Measurements from ENCODE around the gene TANC1. TPM values are rescaled to one million over a fixed set of nuclear protein-coding genes. Genes with fewer than 3 reads are reported as not detected.

TANC1 gene
- total and polyA plus RNA-seq, 2 experiments from 2014 or later, result 22.1 to 34.8 TPM

DNA sequence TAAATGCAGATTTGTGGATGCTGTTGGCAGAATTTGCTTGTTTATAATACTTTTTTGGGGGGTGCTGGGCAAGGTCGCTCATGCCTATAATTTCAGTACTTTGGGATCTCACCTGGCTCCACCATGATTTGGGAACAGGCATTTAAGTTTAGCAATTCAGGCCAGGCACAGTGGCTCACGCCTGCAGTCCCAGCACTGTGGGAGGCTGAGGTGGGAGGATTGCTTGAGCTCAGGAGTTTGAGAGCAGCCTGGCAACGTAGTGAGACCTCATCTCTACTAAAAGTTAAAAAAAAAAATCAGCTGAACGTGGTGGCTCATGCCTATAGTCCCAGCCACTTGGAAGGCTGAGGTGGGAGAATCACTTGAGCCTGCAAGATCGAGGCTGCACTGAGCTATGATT is 20.7 kb downstream of the TANC1 start:
- Histone ChIP-seq H3K9me3 (ENCODE audit: low read depth) (no peaks in the 10 kb centered on the region), H3K4me3 (no peak overlapping the region), H3K4me1 (ENCODE audit: low read depth) (peaks cover 22% of the 10 kb centered on the region), H3K27ac (no peak overlapping the region), H3K36me3 (no peaks in the 10 kb centered on the region), H3K27me3 (no peaks in the 10 kb centered on the region)
- TF ChIP-seq, protein P1, sequence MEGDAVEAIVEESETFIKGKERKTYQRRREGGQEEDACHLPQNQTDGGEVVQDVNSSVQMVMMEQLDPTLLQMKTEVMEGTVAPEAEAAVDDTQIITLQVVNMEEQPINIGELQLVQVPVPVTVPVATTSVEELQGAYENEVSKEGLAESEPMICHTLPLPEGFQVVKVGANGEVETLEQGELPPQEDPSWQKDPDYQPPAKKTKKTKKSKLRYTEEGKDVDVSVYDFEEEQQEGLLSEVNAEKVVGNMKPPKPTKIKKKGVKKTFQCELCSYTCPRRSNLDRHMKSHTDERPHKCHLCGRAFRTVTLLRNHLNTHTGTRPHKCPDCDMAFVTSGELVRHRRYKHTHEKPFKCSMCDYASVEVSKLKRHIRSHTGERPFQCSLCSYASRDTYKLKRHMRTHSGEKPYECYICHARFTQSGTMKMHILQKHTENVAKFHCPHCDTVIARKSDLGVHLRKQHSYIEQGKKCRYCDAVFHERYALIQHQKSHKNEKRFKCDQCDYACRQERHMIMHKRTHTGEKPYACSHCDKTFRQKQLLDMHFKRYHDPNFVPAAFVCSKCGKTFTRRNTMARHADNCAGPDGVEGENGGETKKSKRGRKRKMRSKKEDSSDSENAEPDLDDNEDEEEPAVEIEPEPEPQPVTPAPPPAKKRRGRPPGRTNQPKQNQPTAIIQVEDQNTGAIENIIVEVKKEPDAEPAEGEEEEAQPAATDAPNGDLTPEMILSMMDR (IDR thresholded peaks at IDR 0.05; ENCODE audit: low read depth, low read length), result no peak
- DNase-seq (ENCODE audit: low read depth in 1 of 2, low spot score in 1 of 2), result no peak

DNA sequence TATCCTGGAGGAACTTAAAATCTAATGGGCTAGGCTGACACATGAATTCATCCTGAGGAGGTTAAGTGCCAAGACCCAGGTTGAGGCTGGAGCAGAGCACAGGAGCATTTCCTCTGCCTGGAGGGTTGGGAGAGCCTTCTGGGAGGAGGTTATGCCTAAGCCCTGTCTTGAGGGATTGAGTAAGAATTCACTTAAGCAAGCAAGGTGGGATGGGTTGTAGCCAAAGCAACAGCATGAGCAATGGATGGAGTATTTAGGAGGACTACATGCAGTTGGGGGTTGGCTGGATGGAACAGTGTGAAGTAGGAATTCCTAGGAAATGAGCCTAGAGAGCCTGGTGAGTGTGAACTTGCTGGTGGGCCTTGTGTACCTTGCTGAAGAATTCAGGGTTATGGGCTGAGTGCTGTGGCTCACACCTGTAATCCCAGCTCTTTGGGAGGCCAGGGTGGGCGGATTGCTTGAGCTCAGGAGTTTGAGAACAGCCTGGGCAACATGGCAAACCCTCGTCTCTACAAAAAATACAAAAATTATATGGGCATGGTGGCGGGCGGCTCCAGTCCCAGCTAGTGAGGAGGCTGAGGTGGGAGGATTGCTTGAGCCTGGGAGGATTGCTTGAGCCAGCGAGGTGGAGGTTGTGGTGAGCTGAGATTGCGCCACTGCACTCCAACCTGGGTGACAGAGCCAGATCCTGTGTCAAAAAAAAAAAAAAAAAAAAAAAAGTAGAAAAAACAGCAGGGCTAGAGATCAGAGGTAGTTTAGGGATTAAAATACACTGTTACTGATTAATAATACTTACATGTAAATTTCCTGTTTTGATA is 22.2 kb downstream of the TANC1 start:
- no peak overlapping the region for H3K27ac ChIP-seq
- no peaks in the 10 kb centered on the region for H3K27me3 ChIP-seq
- TF ChIP-seq, protein P1 (IDR thresholded peaks at IDR 0.05; ENCODE audit: low read depth, low read length), result no peak
- H3K4me3 ChIP-seq, result no peak overlapping the region
- no peaks in the 10 kb centered on the region for H3K36me3 ChIP-seq
- no peaks in the 10 kb centered on the region for H3K9me3 ChIP-seq (ENCODE audit: low read depth)
- H3K4me1 ChIP-seq (ENCODE audit: low read depth), result peaks cover 20% of the 10 kb centered on the region
- DNase-seq (ENCODE audit: low read depth in 1 of 2, low spot score in 1 of 2), result peak in 1 of 2 donors; percentile 93

DNA sequence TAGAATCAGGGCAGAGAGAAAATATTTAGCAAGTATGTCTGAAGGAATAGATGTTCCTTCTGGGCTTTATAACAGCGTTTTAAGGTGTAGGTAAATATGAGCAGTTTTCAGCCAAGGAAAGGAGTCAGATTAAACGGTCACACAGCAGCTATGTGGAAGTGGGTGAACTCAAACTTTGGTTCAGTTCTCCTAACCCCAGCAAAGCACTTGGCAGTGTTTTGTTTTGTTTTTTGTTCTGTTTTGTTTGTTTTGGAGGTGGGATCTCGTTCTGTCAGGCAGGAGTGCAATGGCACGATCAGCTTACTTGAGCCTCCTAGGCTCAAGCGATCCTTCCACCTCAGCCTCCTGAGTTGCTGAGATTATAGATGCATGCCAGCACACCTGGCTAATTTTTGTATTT is 24.6 kb downstream of the TANC1 start:
- no peaks in the 10 kb centered on the region for H3K9me3 ChIP-seq (ENCODE audit: low read depth)
- H3K27ac ChIP-seq, result no peak overlapping the region
- H3K36me3 ChIP-seq, result no peaks in the 10 kb centered on the region
- no peak overlapping the region for H3K4me3 ChIP-seq
- H3K4me1 ChIP-seq (ENCODE audit: low read depth), result peaks cover 44% of the 10 kb centered on the region
- no peak for DNase-seq (ENCODE audit: low read depth in 1 of 2, low spot score in 1 of 2)
- no peaks in the 10 kb centered on the region for H3K27me3 ChIP-seq
- TF ChIP-seq, protein P1 (IDR thresholded peaks at IDR 0.05; ENCODE audit: low read depth, low read length), result no peak

DNA sequence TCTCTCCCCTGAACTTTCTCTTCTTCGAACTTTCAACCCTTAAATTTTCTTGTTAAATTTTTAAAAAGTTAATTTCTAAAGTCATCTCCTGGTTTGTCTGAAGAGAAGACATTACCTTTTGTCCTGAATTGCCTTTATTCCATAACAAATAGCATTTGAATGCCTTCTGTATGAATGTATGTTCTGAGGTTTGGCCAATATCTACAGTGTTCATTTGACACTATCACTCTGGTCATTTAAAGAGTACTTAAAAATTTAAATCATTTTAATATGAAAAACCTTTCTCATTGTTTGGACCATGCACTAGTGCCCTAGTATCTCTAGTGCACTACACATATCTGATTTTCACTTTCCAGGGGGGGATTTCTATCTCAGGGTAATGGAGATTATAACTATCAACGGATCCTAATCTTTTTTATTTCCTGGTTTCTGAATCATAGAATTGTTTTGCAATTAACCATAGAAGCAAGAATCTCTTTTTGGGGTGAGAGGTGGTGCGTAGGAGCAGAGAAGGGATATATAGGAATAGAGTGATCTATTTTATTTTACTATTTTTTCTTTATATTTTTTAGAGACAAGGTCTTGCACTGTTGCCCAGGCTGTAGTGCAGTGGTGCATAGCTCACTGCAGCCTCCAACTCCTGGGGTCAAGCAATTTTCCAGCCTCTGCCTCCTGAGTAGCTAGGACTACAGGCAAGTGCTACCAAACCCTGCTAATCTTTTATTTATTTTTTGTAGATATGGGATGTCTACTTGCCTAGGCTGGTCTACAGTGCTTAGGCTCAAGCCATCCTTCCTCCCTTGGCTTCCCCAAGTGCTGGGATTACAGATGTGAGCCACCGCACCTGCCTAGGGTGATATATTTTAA is 25.5 kb downstream of the TANC1 start:
- Histone ChIP-seq H3K36me3 (no peaks in the 10 kb centered on the region), H3K9me3 (ENCODE audit: low read depth) (no peaks in the 10 kb centered on the region), H3K27ac (peak overlapping the region; percentile 94), H3K4me3 (no peak overlapping the region), H3K4me1 (ENCODE audit: low read depth) (peaks cover 51% of the 10 kb centered on the region), H3K27me3 (no peaks in the 10 kb centered on the region)
- peak in 1 of 2 donors; percentile 35 for DNase-seq (ENCODE audit: low read depth in 1 of 2, low spot score in 1 of 2)
- TF ChIP-seq, protein P1 (IDR thresholded peaks at IDR 0.05; ENCODE audit: low read depth, low read length), result no peak

DNA sequence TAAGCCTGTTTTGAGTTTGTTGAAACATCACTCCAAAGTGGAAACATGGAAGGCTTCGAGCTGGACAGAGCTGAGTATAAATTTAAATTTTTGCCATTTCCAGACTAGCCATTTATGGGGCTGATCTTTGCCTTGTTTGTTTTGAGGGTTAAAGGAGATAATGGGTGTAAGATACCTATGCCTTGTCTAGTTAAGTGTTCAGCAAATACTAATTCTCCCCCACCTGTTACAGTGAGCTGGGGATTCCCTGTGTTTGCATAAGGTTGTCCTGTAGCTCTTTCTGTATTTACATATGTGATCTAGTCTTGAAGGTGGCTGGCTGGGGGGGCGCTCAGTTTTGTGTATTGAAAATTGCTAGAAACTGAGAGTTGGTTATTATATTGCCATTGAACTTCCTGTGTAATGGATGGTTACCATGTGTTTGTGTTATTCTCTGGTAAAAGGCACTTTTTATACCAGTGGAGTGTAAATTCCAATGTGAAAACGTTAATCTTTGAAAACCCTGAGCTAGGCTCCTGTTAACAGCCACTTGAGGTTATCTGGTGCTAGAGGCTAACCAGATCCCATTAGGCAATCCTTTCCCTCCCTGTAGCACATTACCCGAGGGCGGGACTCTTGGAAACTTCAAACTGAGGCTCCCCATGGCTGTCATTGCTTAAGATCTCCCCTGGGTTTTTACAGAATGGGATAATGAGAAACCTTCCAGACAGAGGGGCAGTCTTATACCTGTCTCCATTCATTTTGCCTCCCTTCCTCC is 26.7 kb downstream of the TANC1 start:
- Histone ChIP-seq H3K27ac (peak overlapping the region; percentile 94), H3K27me3 (no peaks in the 10 kb centered on the region), H3K36me3 (no peaks in the 10 kb centered on the region), H3K4me1 (ENCODE audit: low read depth) (peaks cover 62% of the 10 kb centered on the region), H3K4me3 (no peak overlapping the region), H3K9me3 (ENCODE audit: low read depth) (no peaks in the 10 kb centered on the region)
- peak; percentile 73 to 95 for DNase-seq (ENCODE audit: low read depth in 1 of 2, low spot score in 1 of 2)
- TF ChIP-seq, protein P1 (IDR thresholded peaks at IDR 0.05; ENCODE audit: low read depth, low read length), result no peak
